Stimulated activated naive CD8-positive, alpha-beta T cell treated with anti-CD3 and anti-CD28 coated beads, Interleukin-15, Interleukin-2, amounts not matched to agents 100 U/mL and 50 U/mL, for 24 hours (primary cell): ENCODE results near the gene OSBPL5.

Experiments used
- ATAC-seq: fragments of 150-1000 bp; cut with Tn5 transposase; one replicate; pipeline ENCODE4 v1.10.0; 2021
- DNase-seq: peaks from one replicate; pipeline ENCODE4 v3.0.0; 2021

OSBPL5 gene

GRCh38 chr11:3133261-3134217, 31.6 kb downstream of the OSBPL5 start:
- no peak for DNase-seq

GRCh38 chr11:3132831-3133260, 32.3 kb downstream of the OSBPL5 start:
- no peak for ATAC-seq
- DNase-seq = no peak

More at GRCh38 chr11:3133261-3134217, 31.6 kb downstream of the OSBPL5 start:
- no peak for ATAC-seq

- DNase-seq (no peak), ATAC-seq (no peak)
Observed at GRCh38 chr11:3132271-3132781, 32.8 kb downstream of the OSBPL5 start.

GRCh38 chr11:3131330-3131941, 33.7 kb downstream of the OSBPL5 start:
- ATAC-seq = no peak
- no peak for DNase-seq

- DNase-seq (no peak), ATAC-seq (no peak)
Observed at GRCh38 chr11:3130269-3131071, 34.6 kb downstream of the OSBPL5 start.

GRCh38 chr11:3129591-3130268, 35.4 kb downstream of the OSBPL5 start:
- ATAC-seq (no peak), DNase-seq (no peak)

GRCh38 chr11:3129181-3129590, 35.9 kb downstream of the OSBPL5 start:
- ATAC-seq (no peak), DNase-seq (no peak)

- ATAC-seq (no peak), DNase-seq (no peak)
Observed at GRCh38 chr11:3128356-3129180, 36.5 kb downstream of the OSBPL5 start.

- DNase-seq = no peak
- no peak for ATAC-seq
Observed at GRCh38 chr11:3127706-3128355, 37.3 kb downstream of the OSBPL5 start.

GRCh38 chr11:3126901-3127691, 38.0 kb downstream of the OSBPL5 start:
- no peak for DNase-seq
- no peak for ATAC-seq

- DNase-seq = no peak
- no peak for ATAC-seq
Observed at GRCh38 chr11:3126207-3126865, 38.8 kb downstream of the OSBPL5 start.

- ATAC-seq (no peak), DNase-seq (no peak)
Observed at GRCh38 chr11:3124821-3125220, 40.3 kb downstream of the OSBPL5 start.

- ATAC-seq (no peak), DNase-seq (no peak)
Observed at GRCh38 chr11:3123761-3124733, 41.1 kb downstream of the OSBPL5 start.

- DNase-seq = no peak
- ATAC-seq = no peak
Observed at GRCh38 chr11:3123305-3123704, 41.8 kb downstream of the OSBPL5 start.

GRCh38 chr11:3122775-3123201, 42.3 kb downstream of the OSBPL5 start:
- no peak for ATAC-seq
- no peak for DNase-seq

GRCh38 chr11:3121931-3122774, 43.0 kb downstream of the OSBPL5 start:
- DNase-seq = no peak
- no peak for ATAC-seq

- DNase-seq = no peak
- no peak for ATAC-seq
Observed at GRCh38 chr11:3121416-3121815, 43.7 kb downstream of the OSBPL5 start.
